Measurements from ENCODE around the gene VPS37B. TPM values are rescaled to one million over a fixed set of nuclear protein-coding genes. Genes with fewer than 3 reads are reported as not detected.
"Not testable (repeated sequence)": the region's sequence is repeated elsewhere in the genome, so short reads cannot be mapped to it uniquely, and the experiment has no call there.

Gene VPS37B, protein sequence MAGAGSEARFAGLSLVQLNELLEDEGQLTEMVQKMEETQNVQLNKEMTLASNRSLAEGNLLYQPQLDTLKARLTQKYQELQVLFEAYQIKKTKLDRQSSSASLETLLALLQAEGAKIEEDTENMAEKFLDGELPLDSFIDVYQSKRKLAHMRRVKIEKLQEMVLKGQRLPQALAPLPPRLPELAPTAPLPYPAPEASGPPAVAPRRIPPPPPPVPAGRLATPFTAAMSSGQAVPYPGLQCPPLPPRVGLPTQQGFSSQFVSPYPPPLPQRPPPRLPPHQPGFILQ
- polyA plus RNA-seq (ENCODE audit: insufficient read depth in 1 of 5, insufficient read length in 5 of 5, low replicate concordance in 1 of 5), result 10 to 100 TPM; 21.1 to 33.0 (median 24.2) TPM
- long read RNA-seq, donor 1, transcript VPS37B-201 (4 exons, 3,028 nt), result major isoform, 18 of 18 reads
- long read RNA-seq, donor 1, partial matches to known transcripts, result 0 of 18 reads
- long read RNA-seq, donor 1, other reads (novel, unspliced or antisense), result 0 of 18 reads
- long read RNA-seq, donor 2, transcript VPS37B-201 (4 exons, 3,028 nt), result major isoform, 6 of 6 reads
- long read RNA-seq, donor 2, partial matches to known transcripts, result 0 of 6 reads
- long read RNA-seq, donor 2, other reads (novel, unspliced or antisense), result 0 of 6 reads
- long read RNA-seq, donor 3, transcript VPS37B-201 (4 exons, 3,028 nt), result major isoform, 7 of 13 reads
- long read RNA-seq, donor 3, partial matches to known transcripts, result 5 of 13 reads
- long read RNA-seq, donor 3, other reads (novel, unspliced or antisense), result 0 of 13 reads
- long read RNA-seq, donor 4, transcript VPS37B-201 (4 exons, 3,028 nt), result major isoform, 7 of 8 reads
- long read RNA-seq, donor 4, partial matches to known transcripts, result 0 of 8 reads
- long read RNA-seq, donor 4, other reads (novel, unspliced or antisense), result 0 of 8 reads
- long read RNA-seq, donor 5, transcript VPS37B-201 (4 exons, 3,028 nt), result major isoform, 12 of 13 reads
- long read RNA-seq, donor 5, partial matches to known transcripts, result 0 of 13 reads
- long read RNA-seq, donor 5, other reads (novel, unspliced or antisense), result 0 of 13 reads
- long read RNA-seq, donor 6, transcript VPS37B-201 (4 exons, 3,028 nt), result major isoform, 16 of 27 reads
- long read RNA-seq, donor 6, partial matches to known transcripts, result 10 of 27 reads
- long read RNA-seq, donor 6, other reads (novel, unspliced or antisense), result 0 of 27 reads
- long read RNA-seq, donor 7, transcript VPS37B-201 (4 exons, 3,028 nt), result major isoform, 21 of 22 reads
- long read RNA-seq, donor 7, partial matches to known transcripts, result 0 of 22 reads
- long read RNA-seq, donor 7, other reads (novel, unspliced or antisense), result 0 of 22 reads
- long read RNA-seq, donor 8, partial matches to known transcripts, result 0 of 2 reads
- long read RNA-seq, donor 8, other reads (novel, unspliced or antisense), result 0 of 2 reads

DNA sequence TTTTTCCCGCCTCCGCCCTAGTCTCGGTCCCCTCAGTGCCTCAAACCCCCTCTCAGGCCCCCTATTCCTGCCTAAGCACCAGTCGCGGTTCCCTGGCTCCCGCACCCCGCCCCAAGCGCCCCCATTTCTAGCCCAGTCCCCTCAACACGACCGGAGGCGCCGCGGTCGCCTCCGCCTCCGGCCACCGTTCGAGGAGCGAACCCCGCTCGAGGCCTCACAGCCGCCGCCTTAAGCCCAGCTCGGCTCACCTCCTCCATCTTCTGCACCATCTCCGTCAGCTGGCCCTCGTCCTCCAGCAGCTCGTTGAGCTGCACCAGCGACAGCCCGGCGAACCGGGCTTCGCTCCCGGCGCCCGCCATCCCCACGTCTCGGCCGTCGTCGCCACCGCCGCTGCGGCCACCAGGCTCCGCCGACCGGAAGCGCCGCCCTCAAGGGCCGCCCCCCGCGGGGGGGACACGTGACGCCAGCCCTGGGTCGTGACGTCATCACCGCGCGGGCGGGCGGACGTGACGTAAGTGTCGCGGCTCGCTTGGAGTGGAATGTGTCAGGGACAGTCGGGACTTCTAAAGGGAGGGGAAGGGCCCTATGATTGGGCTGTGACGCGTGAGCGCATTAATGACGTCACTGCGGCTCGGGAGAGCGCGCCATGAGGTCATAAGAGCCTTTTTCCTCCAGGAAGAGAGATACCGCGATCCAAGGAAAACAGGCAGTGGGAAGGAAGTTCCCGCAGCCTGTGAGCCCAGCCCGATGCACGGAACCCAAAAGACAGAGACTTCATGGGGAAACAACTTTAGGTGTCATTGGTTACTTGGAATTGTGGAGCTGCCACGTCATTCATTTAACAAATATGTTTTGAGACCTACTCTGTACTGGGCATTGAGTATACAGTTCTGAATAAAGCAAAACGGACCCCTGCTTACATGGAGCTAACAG, at the start of gene VPS37B:
VPS37B (minus strand) TSS at position 421 of the 933 bp plus-strand sequence; CDS start at position 359, 62 bp downstream.
- DNase-seq, result peak; percentile 90 to 91

DNA sequence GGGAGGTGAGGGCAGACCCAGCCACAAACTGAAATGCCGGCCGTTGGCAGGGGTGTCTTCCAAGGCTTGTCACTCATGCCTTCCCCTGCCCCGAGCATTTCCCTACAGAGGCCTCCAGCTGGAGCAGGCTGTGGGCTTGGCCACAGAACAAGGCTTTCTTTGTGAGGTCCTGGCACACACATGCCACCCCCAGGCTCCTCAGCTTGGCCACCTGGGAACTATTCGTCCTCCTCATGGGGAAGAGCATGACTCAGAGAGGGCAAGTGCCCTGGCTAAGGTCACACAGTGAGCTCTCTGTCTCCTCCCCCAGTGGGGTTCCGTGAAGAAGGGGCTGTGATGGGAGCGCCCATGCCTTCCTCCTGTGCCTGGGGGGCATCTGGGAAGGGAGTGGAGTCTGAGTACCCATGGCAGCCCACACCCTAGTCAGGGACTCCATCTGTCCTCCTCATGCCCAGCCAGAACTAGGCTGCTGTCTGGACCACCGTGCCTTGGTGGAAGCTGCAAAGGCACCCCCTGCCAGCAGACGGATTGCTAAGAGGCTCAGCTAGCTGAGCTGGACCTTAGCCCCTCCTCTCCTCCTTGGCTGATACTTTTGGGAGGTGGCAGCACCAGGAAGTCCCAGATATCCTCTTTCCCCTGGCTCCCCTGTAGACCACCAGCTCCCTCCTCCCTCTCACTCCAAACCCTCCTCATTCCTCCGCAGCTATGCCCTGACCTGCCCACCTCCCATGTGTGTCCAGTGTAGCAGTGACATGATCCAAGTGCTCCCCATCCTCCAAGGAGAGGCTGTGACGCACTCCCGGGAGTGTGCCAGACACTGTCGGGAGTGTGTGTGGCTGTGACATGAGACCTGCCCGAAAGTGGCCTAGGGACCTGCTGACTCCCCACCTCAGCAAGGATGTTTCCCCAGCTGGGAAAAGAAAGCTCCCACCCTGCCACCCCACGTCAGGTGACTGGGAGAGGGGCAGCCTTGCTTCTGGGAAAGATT, 49.0 kb upstream of the VPS37B start:
- DNase-seq, result no peak

DNA sequence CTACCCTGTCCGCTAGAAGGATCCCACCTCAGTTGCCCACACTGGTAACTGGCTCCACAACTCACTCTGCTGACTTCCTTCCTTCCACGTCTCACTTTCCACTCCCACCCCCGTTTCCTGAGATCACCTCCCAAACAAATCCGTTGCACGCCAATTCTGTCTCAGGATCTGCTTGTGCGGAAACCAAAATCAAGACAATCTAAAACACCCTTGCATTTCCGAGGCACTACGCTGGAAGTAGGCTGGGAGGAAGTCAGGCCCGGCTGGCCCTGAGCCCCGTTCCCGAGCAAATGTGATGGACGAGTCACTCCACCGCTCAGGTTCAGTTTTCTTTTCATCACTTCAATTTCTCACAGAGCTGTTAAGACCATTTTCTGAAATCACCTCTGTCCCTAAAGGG, 47.3 kb upstream of the VPS37B start:
- no peak for DNase-seq

DNA sequence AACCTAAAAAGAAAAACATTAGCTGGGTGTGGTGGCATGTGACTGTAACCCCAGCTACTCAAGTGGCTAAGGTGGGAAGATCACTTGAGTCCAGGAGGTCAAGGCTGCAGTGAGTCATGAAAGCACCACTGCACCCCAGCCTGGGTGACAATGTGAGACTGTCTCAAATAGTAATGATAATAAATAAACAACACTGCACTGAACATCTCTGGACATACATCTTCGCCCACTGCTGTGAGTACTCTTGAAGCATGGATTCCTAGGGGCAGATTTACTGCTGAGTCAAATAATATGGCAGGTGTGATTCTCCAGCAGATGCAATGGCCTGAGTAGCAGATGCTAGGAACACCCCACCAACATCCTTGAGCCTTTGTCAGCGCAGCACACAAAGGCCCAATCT, 46.7 kb upstream of the VPS37B start:
- no peak for DNase-seq

DNA sequence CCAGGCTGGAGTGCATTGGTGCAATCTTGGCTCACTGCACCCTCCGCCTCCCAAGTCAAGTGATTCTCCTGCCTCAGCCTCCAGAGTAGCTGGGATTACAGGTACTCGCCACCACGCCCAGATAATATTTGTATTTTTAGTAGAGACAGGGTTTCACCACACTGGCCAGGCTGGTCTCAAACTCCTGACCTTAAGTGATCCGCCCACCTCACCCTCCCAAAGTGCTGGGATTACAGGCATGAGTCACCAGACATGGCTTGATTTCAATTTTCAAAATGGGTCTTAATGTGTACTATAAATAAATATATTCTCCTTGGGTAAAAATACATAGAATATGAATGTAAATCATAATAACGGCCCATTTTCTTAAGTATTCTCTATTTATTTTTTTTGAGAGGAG, 45.4 kb upstream of the VPS37B start:
- not testable (repeated sequence) for DNase-seq

DNA sequence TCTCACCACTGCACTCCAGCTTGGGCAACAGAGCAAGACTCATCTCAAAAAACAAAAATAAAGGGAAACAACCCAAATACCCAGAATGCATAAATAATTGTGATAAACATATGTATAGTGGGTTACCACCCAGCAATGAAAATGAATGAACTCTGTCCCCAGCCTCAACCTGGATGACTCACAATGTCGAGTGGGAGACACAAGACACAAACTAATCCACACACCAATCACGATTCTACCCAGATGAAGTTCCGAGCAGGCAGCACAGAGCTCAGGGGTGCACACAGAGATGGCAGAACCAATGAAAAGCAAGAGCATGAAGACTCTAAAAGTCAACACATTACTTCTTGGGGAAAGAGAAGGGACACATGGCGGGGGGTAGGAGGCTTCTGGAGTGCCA, 43.2 kb upstream of the VPS37B start:
- DNase-seq, result no peak

DNA sequence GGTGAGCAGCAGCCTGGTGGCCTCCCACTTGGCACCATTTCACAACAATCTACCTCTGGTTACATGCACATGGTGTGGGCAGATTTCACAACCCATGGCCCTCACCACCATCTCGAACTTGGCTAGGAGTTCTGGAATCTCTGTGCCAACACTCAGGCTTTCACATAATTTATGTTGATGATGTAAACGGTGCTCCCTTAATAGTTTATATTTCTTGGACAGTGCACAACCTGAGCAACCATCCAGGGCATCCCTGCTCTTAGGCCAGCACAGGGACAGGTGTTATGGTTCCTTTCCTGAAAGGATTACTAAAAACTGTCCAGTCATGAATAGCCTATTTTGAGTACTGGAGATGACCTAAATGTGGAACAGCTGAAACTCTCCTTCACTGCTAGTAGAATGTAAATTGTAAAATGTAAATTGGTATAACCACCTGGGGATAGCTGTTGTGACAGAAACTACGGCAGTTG, 41.7 kb upstream of the VPS37B start:
- no peak for DNase-seq

DNA sequence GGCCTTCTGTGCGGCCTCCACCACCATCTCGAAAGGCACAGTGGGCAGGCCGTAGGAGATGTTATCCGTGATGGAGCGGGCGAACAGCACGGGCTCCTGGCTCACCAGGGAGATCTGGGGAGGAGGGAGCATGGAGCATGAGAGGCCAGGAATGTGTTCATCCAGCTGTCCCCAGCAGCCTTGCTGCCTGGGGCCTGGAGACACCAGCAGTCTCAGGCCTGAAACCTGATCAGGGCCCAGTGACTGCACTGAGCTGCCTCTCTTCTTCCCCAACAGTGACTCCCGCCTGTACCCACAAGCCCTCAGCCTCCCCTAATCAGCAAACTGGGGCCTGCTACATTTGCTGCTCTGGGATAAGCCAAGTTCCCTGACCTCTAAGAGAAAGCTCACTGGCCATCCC, 39.4 kb upstream of the VPS37B start:
- no peak for DNase-seq

DNA sequence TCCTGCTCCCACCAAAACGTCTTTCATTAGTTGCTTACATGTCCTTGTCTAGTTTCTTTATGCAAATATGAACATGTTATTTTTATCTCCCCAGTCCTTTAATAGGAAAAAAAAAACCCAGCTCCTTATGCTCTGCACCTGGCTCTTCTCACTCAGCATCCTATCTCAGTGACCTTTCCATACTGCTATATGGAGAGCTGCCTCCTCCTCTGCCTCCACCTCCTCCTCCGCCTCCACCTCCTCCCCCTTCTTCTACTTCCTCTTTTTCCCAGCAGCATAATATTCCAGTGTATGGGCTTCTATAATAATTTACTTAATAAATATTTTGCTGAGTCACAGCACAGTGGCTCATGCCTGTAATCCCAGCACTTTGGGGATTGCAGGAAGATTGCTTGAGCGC, 38.8 kb upstream of the VPS37B start:
- no peak for DNase-seq

DNA sequence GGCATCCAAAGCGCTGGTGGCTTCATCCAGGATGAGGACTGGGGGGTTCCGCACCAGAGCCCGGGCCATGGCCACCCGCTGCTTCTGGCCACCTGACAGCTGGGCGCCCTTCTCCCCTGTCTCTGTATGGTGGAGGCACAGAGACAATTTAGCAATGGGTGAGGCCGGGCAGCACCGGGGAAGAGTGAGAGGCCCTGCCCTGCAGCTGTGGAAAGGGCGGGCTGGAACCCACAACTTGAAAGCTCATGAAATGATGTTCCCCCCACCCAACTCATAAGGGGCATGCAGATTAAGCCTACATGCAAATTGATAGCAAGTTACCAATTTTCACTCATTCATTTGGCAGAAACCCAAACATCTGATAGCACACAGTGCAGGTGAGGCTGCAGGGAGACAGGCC, 36.3 kb upstream of the VPS37B start:
- DNase-seq, result no peak

DNA sequence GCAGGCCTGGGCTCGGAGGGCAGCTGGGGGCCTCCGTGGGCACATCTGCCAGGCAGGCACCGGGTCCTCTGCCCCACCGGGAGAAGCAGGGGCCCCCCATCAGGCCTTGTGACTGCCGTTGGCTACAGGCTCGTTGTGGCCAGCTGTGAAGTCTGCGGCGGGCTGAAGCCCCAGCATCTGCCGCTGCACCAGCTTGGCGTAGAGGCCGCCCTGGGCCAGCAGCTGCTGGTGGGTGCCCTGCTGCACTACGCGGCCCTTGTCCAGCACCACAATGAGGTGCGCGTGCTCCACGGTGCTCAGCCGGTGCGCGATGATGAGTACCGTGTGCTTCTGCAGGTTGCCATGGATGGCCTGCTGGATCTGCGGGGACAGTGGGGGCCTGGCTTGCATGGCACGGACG, 33.9 kb upstream of the VPS37B start:
- no peak for DNase-seq

DNA sequence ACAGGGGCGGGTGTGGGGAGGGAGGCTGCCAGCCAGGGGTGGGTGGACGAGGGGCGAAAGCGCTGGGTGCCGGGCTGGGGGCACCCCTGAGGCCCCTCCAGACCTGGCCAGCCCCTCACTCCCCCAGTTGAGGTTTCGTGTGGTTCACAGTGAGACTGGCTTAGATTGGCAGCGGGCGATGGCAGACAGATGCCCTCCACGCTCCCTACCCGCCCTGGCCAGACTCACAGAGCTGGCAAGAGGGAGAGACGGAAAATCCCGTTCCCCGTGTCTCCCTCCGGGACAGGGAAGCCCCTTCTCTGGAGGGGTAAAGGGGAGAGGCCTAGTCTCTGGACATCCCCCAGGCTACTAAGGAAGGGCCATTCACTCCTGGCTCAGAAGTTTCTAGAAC, 33.2 kb upstream of the VPS37B start:
- DNase-seq, result no peak

DNA sequence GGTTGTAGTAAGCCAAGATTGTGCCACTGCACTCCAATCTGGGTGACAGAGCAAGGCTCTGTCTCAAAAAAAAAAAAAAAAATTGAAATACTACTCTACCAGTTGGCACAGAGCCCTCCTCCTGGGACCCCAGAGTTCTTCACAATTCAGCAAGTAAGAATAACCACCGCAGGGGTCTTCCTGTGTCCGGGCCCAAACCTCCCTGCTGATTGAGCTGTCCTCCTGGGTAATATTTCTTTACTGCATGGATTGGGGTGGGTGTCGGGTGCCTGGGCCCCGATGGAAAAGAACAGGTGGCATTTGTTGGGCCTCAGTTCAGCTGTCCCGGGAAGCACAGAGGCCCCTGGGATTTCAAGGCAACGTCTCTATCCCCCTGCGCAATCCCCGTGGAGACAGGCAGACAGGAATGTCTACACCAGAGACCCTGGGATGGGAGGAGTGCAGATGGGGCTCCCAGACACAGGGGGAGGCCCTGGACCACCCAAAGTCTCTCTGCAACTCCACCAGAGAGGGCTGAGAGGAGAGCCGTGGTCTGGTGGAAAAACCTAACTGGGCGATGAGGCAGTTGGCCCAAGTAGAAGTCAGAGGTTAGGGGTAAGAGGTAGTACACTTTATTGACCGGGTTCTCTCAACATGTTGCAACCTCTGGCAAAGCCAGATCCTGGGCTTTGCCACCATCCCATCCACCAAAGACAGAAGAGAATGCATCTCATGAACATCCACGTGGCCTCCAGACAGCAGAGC, 32.7 kb upstream of the VPS37B start:
- no peak for DNase-seq

DNA sequence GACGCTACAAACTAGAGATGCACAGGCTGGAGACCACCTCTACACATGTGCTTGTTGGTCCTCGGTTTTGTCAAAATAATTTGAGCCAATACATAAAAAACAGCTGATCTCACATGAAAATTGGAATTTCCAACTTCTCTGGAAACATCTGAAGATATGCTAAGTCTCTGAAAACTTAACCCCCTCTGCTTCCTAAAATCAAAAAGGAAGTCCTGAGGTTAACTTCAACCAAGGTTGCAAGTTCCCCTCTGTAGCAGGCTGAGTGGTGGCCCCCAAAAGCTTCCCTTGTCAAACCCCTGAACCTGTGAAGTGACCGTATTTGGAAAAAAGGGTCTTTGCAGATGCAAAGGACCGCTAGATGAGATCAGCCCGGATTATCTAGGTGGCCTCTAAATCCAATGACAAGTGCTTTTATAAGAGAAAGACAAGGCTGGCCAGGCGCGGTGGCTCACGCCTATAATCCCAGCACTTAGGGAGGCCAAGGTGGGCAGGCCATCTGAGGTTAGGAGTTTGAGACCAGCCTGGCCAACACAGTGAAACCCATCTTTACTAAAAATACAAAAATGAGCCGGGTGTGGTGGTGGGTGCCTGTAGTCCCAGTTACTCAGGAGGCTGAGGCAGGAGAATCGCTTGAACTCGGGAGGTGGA, 32.0 kb upstream of the VPS37B start:
- no peak for DNase-seq

DNA sequence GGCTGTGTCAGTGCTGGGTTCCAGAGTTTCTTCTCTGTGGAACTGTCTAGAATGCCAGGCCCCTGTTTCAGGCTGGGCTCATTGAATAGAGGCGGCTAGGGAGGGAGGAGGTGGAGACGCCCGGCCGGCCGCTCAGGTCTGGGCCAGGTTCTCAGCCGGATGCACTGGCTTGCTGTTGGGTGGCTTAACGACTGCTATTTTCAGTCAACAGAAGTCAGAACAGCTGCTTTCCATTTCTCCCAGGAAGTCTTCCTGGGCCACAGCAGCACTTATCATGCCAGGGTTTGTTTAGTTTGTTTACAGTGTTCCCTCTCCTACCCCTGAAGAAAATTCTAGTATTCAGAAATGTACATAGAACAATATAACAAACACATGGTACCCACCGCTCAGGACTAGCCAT, 26.0 kb upstream of the VPS37B start:
- DNase-seq, result peak in 1 of 2 donors; percentile 24

DNA sequence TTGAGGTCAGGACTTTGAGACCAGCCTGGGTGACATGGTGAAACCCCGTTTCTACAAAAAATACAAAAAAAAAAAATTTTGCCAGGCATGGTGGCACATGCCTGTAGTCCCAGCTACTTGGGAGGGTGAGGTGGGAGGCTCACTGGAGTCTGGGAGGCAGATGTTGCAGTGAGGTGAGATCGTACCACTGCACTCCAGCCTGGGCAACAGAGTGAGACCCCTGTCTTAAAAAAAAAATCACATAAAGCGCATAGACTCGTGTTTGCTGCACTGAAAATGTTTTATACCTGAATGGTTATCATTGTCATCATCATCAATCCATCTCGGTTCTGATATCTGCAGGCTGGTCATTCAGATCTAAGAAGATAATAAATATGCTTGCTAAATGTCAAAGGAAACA, 24.8 kb upstream of the VPS37B start:
- no peak for DNase-seq

DNA sequence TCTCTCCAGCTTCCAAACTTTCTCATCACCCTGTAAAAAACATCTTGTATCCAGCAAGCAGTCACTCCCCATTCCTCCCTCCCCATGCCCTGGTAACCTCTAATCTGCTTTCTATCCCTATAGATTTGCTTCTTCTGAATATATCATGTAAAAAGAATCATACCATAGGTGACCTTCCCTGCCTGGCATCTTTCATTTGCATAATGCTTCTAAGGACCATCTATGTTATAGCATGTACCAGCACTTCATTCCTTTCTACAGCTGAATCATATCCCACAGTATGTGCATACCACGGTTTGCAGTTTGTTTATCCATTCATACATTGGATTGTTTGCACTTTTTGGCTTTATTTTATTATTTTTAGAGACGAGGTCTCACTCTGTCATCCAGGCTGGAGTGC, 22.9 kb upstream of the VPS37B start:
- DNase-seq, result no peak
